MM.1S (cell line): ENCODE measurements around the gene NPTX1.

Experiments used
- DNase-seq: peaks from one replicate; pipeline ENCODE4 v3.0.0-alpha.2; 2015
- H2AFZ ChIP-seq: fragments of 300-600 bp; sonication (generic); 2 replicates; pipeline ENCODE4 v1.6.0; 2016; ENCODE audit warnings: antibody characterized with exemption, low read length
- H3F3A ChIP-seq: fragments of 300-600 bp; sonication (generic); 2 replicates; pipeline ENCODE4 v1.6.1; 2016; ENCODE audit warnings: mild to moderate bottlenecking, antibody characterized with exemption, low read length, moderate library complexity, mixed read lengths; ENCODE audit not compliant: insufficient read depth
- H3K27ac ChIP-seq: fragments of 300-600 bp; sonication (generic); 2 replicates; pipeline ENCODE4 v1.5.1; 2016; ENCODE audit warnings: mild to moderate bottlenecking, low read length
- H3K27me3 ChIP-seq: fragments of 300-600 bp; sonication (generic); replicated peaks from 2 replicates; pipeline ENCODE4 v1.6.0; 2016; ENCODE audit warnings: low read length; ENCODE audit not compliant: insufficient read depth
- H3K36me3 ChIP-seq: fragments of 300-600 bp; sonication (generic); replicated peaks from 2 replicates; pipeline ENCODE4 v1.6.1; 2016; ENCODE audit warnings: mild to moderate bottlenecking, low read length, mixed read lengths; ENCODE audit not compliant: insufficient read depth
- H3K4me1 ChIP-seq: fragments of 300-600 bp; sonication (generic); 2 replicates; pipeline ENCODE4 v1.6.1; 2016; ENCODE audit warnings: low read length, mixed read lengths
- H3K4me2 ChIP-seq: fragments of 300-600 bp; sonication (generic); 2 replicates; pipeline ENCODE4 v1.6.0; 2016; ENCODE audit warnings: low read depth, low read length
- H3K4me3 ChIP-seq: fragments of 300-600 bp; sonication (generic); 2 replicates; pipeline ENCODE4 v1.5.1; 2016; ENCODE audit warnings: low read length, mixed read lengths
- H3K79me2 ChIP-seq: fragments of 300-600 bp; sonication (generic); 2 replicates; pipeline ENCODE4 v1.6.1; 2016; ENCODE audit warnings: mixed run types, low read length, mixed read lengths
- H3K9ac ChIP-seq: fragments of 300-600 bp; sonication (generic); 2 replicates; pipeline ENCODE4 v1.6.1; 2016; ENCODE audit warnings: low read length, mixed read lengths
- H3K9me2 ChIP-seq: fragments of 300-600 bp; sonication (generic); replicated peaks from 2 replicates; pipeline ENCODE4 v1.6.1; 2016; ENCODE audit warnings: mild to moderate bottlenecking, low read length, mixed read lengths; ENCODE audit not compliant: insufficient read depth
- H3K9me3 ChIP-seq: fragments of 300-600 bp; sonication (generic); replicated peaks from 2 replicates; pipeline ENCODE4 v1.6.1; 2016; ENCODE audit warnings: mild to moderate bottlenecking, low read length, mixed read lengths; ENCODE audit not compliant: insufficient read depth
- H4K20me1 ChIP-seq: fragments of 300-600 bp; sonication (generic); 2 replicates; pipeline ENCODE4 v1.6.1; 2016; ENCODE audit warnings: mild to moderate bottlenecking, low read length, moderate library complexity, mixed read lengths; ENCODE audit not compliant: insufficient read depth
- EZH2 ChIP-seq: fragments of 300-600 bp; sonication (generic); optimal IDR thresholded peaks from 2 replicates; pipeline ENCODE3; 2017; ENCODE audit warnings: low read depth, mild to moderate bottlenecking, antibody characterized with exemption, low read length, mixed read lengths
- EZH2phosphoT487 ChIP-seq: fragments of 300-600 bp; sonication (generic); IDR thresholded peaks from 2 replicates; pipeline ENCODE4 v1.6.1; 2018; ENCODE audit warnings: antibody characterized with exemption, low read length
- TF ChIP-seq, protein P1 (sequence below): fragments of 300-600 bp; sonication (generic); IDR thresholded peaks from 2 replicates; pipeline ENCODE4 v1.5.1; 2016; ENCODE audit warnings: antibody characterized with exemption, low read length, mixed read lengths

The NPTX1 gene

DNA sequence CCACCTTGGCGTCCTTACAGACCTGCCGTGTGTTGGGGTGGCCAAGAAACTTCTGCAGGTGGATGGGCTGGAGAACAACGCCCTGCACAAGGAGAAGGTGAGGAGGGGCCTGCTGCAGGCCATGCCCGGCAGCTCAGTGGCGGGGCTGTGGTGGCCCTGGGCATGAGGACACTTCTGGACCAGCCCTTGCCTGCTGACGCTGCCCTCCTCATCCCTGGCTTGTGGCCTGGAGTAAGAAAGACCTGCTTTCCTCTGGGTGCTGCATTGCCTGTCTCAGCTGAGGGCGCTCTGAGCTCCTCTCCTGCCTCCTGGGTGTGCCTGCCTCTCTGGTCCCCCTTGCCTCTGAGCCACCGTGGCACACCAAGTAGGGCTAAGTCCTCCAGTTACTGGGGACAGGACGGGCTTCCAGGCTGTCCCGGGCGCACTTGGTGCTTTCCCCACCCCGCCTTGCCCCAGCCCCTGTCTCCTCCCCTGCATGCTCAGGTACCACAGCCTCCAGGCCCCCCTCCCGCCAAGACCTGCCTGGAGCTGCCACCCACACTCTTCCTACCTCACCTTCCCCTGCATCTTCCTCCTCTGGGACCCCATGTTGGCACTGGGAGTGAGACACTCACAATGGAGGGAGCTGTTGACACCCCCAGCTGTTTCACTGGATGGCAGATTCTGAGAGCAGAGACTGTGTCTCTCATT lies 52.7 kb downstream of the NPTX1 start:
- H3K9ac ChIP-seq = no peak overlapping the region
- H3K9me3 ChIP-seq = no peaks in the 10 kb centered on the region
- no peaks in the 10 kb centered on the region for H4K20me1 ChIP-seq
- H3K4me2 ChIP-seq = no peak overlapping the region
- TF ChIP-seq, protein P1, sequence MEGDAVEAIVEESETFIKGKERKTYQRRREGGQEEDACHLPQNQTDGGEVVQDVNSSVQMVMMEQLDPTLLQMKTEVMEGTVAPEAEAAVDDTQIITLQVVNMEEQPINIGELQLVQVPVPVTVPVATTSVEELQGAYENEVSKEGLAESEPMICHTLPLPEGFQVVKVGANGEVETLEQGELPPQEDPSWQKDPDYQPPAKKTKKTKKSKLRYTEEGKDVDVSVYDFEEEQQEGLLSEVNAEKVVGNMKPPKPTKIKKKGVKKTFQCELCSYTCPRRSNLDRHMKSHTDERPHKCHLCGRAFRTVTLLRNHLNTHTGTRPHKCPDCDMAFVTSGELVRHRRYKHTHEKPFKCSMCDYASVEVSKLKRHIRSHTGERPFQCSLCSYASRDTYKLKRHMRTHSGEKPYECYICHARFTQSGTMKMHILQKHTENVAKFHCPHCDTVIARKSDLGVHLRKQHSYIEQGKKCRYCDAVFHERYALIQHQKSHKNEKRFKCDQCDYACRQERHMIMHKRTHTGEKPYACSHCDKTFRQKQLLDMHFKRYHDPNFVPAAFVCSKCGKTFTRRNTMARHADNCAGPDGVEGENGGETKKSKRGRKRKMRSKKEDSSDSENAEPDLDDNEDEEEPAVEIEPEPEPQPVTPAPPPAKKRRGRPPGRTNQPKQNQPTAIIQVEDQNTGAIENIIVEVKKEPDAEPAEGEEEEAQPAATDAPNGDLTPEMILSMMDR = no peak
- TF ChIP-seq EZH2phosphoT487 (no peak), EZH2 (no peak)
- no peak overlapping the region for H2AFZ ChIP-seq
- H3K4me3 ChIP-seq = no peak overlapping the region
- no peaks in the 10 kb centered on the region for H3F3A ChIP-seq
- no peaks in the 10 kb centered on the region for H3K36me3 ChIP-seq
- no peaks in the 10 kb centered on the region for H3K4me1 ChIP-seq
- no peak for DNase-seq
- H3K27me3 ChIP-seq = peaks cover 35% of the 10 kb centered on the region
- H3K27ac ChIP-seq = no peak overlapping the region
- no peaks in the 10 kb centered on the region for H3K79me2 ChIP-seq
- no peaks in the 10 kb centered on the region for H3K9me2 ChIP-seq

- Histone ChIP-seq H4K20me1 (no peaks in the 10 kb centered on the region), H3K4me3 (no peak overlapping the region), H3K27me3 (peaks cover 28% of the 10 kb centered on the region), H3K4me2 (no peak overlapping the region), H3K4me1 (no peaks in the 10 kb centered on the region), H3K9ac (no peak overlapping the region), H2AFZ (no peak overlapping the region), H3K36me3 (no peaks in the 10 kb centered on the region), H3K27ac (no peak overlapping the region), H3F3A (no peaks in the 10 kb centered on the region), H3K9me2 (no peaks in the 10 kb centered on the region), H3K79me2 (no peaks in the 10 kb centered on the region), H3K9me3 (no peaks in the 10 kb centered on the region)
- TF ChIP-seq, protein P1 = no peak
- TF ChIP-seq EZH2phosphoT487 (no peak), EZH2 (no peak)
- DNase-seq = no peak
These were observed 53.4 kb downstream of the NPTX1 start for GRCh38 chr17:80422981-80423380.

DNA sequence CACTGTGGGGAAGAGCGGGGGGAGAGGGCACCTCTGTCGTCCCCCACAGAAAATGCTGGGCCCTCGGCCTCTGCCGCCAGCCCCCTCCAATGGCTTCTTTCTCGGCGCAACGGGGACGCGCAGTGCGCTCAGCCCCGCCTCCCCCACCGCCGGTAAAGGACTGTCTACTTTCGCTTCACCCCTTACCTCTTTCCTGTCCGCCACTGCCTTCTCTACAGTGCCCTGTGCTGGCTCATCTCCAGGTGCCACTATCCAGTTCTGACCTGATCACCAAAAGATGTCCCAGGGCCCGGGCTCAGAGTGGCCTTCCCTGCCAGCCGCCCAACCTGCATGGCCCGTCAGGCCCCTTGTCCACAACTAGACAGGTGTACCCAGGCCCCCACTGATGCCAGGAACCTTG lies 54.1 kb downstream of the NPTX1 start:
- DNase-seq = no peak
- Histone ChIP-seq H3K9me2 (no peaks in the 10 kb centered on the region), H3K36me3 (no peaks in the 10 kb centered on the region), H3F3A (no peaks in the 10 kb centered on the region), H3K9ac (no peak overlapping the region), H3K27ac (no peak overlapping the region), H3K4me3 (no peak overlapping the region), H3K9me3 (no peaks in the 10 kb centered on the region), H2AFZ (no peak overlapping the region), H3K27me3 (peaks cover 21% of the 10 kb centered on the region), H3K79me2 (no peaks in the 10 kb centered on the region), H3K4me2 (no peak overlapping the region), H4K20me1 (no peaks in the 10 kb centered on the region), H3K4me1 (no peaks in the 10 kb centered on the region)
- TF ChIP-seq, protein P1 = no peak
- TF ChIP-seq EZH2 (no peak), EZH2phosphoT487 (no peak)
